RWPE2 (cell line): Measurements from ENCODE around the gene INTS1.

Experiments used
- ATAC-seq: fragments of 200-7000 bp; cut with Tn5 transposase; 3 replicates; pipeline ENCODE4 v1.9.1; 2021; ENCODE audit warnings: low read depth
- DNase-seq: peaks from one replicate; pipeline ENCODE4 v3.0.0-alpha.2; 2020; ENCODE audit warnings: low spot score
- H3K27ac ChIP-seq: fragments of 450-650 bp; 2 replicates; pipeline ENCODE4 v1.5.1; 2017; ENCODE audit warnings: mild to moderate bottlenecking; ENCODE audit not compliant: poor library complexity, severe bottlenecking
- H3K27me3 ChIP-seq: fragments of 250-450 bp; sonication (Bioruptor Pico); 2 replicates; pipeline ENCODE4 v1.5.1; 2021; ENCODE audit warnings: mild to moderate bottlenecking, moderate library complexity; ENCODE audit not compliant: insufficient read depth, poor library complexity, severe bottlenecking
- H3K36me3 ChIP-seq: fragments of 250-450 bp; sonication (Bioruptor Pico); 2 replicates; pipeline ENCODE4 v1.5.1; 2020; ENCODE audit warnings: low read depth, mild to moderate bottlenecking, moderate library complexity
- H3K4me1 ChIP-seq: fragments of 250-450 bp; sonication (Bioruptor Pico); 2 replicates; pipeline ENCODE4 v1.5.1; 2021; ENCODE audit warnings: mild to moderate bottlenecking, moderate library complexity; ENCODE audit not compliant: insufficient read depth, poor library complexity, severe bottlenecking
- H3K4me3 ChIP-seq: fragments of 250-450 bp; sonication (Bioruptor Pico); 2 replicates; pipeline ENCODE4 v1.5.1; 2021; ENCODE audit warnings: mild to moderate bottlenecking, moderate library complexity; ENCODE audit not compliant: severe bottlenecking
- H3K9me3 ChIP-seq: fragments of 250-450 bp; sonication (Bioruptor Pico); 2 replicates; pipeline ENCODE4 v1.5.1; 2021; ENCODE audit warnings: mild to moderate bottlenecking, moderate library complexity; ENCODE audit not compliant: severe bottlenecking
- CTCF ChIP-seq: fragments of 450-650 bp; IDR thresholded peaks from one replicate; pipeline ENCODE4 v1.5.1; 2017; ENCODE audit warnings: mild to moderate bottlenecking, moderate library complexity; ENCODE audit not compliant: poor library complexity, severe bottlenecking

The INTS1 gene

GRCh38 chr7:1480670-1481069 lies 23.5 kb downstream of the INTS1 start:
- Histone ChIP-seq H3K4me3 (no peak overlapping the region), H3K4me1 (no peaks in the 10 kb centered on the region), H3K36me3 (peaks cover 26% of the 10 kb centered on the region; the same call in 1 of the 2 replicates), H3K9me3 (no peaks in the 10 kb centered on the region), H3K27me3 (no peaks in the 10 kb centered on the region), H3K27ac (no peak overlapping the region)
- TF ChIP-seq CTCF, result no peak
- DNase-seq (no peak), ATAC-seq (no peak)

GRCh38 chr7:1479287-1479686 lies 24.9 kb downstream of the INTS1 start:
- Histone ChIP-seq H3K9me3 (no peaks in the 10 kb centered on the region), H3K27me3 (no peaks in the 10 kb centered on the region), H3K4me1 (no peaks in the 10 kb centered on the region), H3K36me3 (peaks cover 29% of the 10 kb centered on the region), H3K4me3 (no peak overlapping the region), H3K27ac (no peak overlapping the region)
- ATAC-seq (no peak), DNase-seq (no peak)
- no peak for TF ChIP-seq CTCF

GRCh38 chr7:1478480-1478879 lies 25.7 kb downstream of the INTS1 start:
- no peak for TF ChIP-seq CTCF
- Histone ChIP-seq H3K27me3 (no peaks in the 10 kb centered on the region), H3K4me3 (no peak overlapping the region), H3K9me3 (no peaks in the 10 kb centered on the region), H3K36me3 (peaks cover 34% of the 10 kb centered on the region), H3K27ac (no peak overlapping the region), H3K4me1 (no peaks in the 10 kb centered on the region)
- ATAC-seq (no peak), DNase-seq (no peak)

- ATAC-seq (no peak), DNase-seq (no peak)
- Histone ChIP-seq H3K27me3 (no peaks in the 10 kb centered on the region), H3K27ac (no peak overlapping the region), H3K36me3 (peaks cover 46% of the 10 kb centered on the region), H3K4me3 (no peak overlapping the region), H3K9me3 (no peaks in the 10 kb centered on the region), H3K4me1 (no peaks in the 10 kb centered on the region)
- TF ChIP-seq CTCF, result no peak
These were observed 27.3 kb downstream of the INTS1 start for GRCh38 chr7:1476859-1477258.

GRCh38 chr7:1475991-1476390 lies 28.2 kb downstream of the INTS1 start:
- no peak for TF ChIP-seq CTCF
- Histone ChIP-seq H3K27me3 (no peaks in the 10 kb centered on the region), H3K36me3 (peaks cover 46% of the 10 kb centered on the region), H3K9me3 (no peaks in the 10 kb centered on the region), H3K27ac (no peak overlapping the region), H3K4me1 (no peaks in the 10 kb centered on the region), H3K4me3 (no peak overlapping the region)
- no peak for DNase-seq
- no peak for ATAC-seq
